HG03565 (cell line): Measurements from ENCODE around the gene PAPPA2.
"Not testable (repeated sequence)": the region's sequence is repeated elsewhere in the genome, so short reads cannot be mapped to it uniquely, and the experiment has no call there.

Experiments
- ATAC-seq: cut with Tn5 transposase; IDR thresholded peaks from one replicate; pipeline ENCODE4 v1.9.1; 2021; ENCODE audit warnings: mild to moderate bottlenecking, moderate library complexity; ENCODE audit not compliant: unreplicated experiment

The PAPPA2 gene

GRCh38 chr1:176602388-176603004, 139.5 kb downstream of the PAPPA2 start:
- ATAC-seq = no peak

GRCh38 chr1:176603696-176604095, 140.7 kb downstream of the PAPPA2 start:
- ATAC-seq = no peak

- ATAC-seq = no peak
These were observed 141.5 kb downstream of the PAPPA2 start for GRCh38 chr1:176604461-176604860.

GRCh38 chr1:176605176-176605575, 142.2 kb downstream of the PAPPA2 start:
- ATAC-seq = no peak

GRCh38 chr1:176609556-176610408, 146.8 kb downstream of the PAPPA2 start:
- no peak for ATAC-seq

GRCh38 chr1:176612791-176613190, 149.8 kb downstream of the PAPPA2 start:
- no peak for ATAC-seq

GRCh38 chr1:176617881-176618280, 154.9 kb downstream of the PAPPA2 start:
- no peak for ATAC-seq

- no peak for ATAC-seq
These were observed 156.3 kb downstream of the PAPPA2 start for GRCh38 chr1:176619261-176619660.

- ATAC-seq = no peak
These were observed 162.4 kb downstream of the PAPPA2 start for GRCh38 chr1:176625365-176625764.

GRCh38 chr1:176626572-176627061, 163.6 kb downstream of the PAPPA2 start:
- no peak for ATAC-seq

- ATAC-seq = no peak
These were observed 165.8 kb downstream of the PAPPA2 start for GRCh38 chr1:176628775-176629174.

- ATAC-seq = not testable (repeated sequence)
These were observed 171.8 kb downstream of the PAPPA2 start for GRCh38 chr1:176634733-176635132.

GRCh38 chr1:176638713-176639526, 175.9 kb downstream of the PAPPA2 start:
- ATAC-seq = no peak

- no peak for ATAC-seq
These were observed 180.6 kb downstream of the PAPPA2 start for GRCh38 chr1:176643536-176643935.

GRCh38 chr1:176648556-176648955, 185.6 kb downstream of the PAPPA2 start:
- no peak for ATAC-seq

- ATAC-seq = no peak
These were observed 193.5 kb downstream of the PAPPA2 start for GRCh38 chr1:176656257-176656995.

GRCh38 chr1:176669782-176670181, 206.8 kb downstream of the PAPPA2 start:
- ATAC-seq = no peak

- ATAC-seq = no peak
These were observed 207.9 kb downstream of the PAPPA2 start for GRCh38 chr1:176670853-176671252.

GRCh38 chr1:176682830-176683535, 220.0 kb downstream of the PAPPA2 start:
- no peak for ATAC-seq
